ENCODE results near the gene PARD3. TPM values are rescaled to one million over a fixed set of nuclear protein-coding genes. Genes with fewer than 3 reads are reported as not detected.
"Not testable (repeated sequence)": the region's sequence is repeated elsewhere in the genome, so short reads cannot be mapped to it uniquely, and the experiment has no call there.

Gene PARD3
- total and polyA plus RNA-seq, 10 of the 15 experiments (the other 5 are each of a cell fraction or from before 2014, with no cell fraction given): 2.6 to 43.1 (median 13.9) TPM

DNA sequence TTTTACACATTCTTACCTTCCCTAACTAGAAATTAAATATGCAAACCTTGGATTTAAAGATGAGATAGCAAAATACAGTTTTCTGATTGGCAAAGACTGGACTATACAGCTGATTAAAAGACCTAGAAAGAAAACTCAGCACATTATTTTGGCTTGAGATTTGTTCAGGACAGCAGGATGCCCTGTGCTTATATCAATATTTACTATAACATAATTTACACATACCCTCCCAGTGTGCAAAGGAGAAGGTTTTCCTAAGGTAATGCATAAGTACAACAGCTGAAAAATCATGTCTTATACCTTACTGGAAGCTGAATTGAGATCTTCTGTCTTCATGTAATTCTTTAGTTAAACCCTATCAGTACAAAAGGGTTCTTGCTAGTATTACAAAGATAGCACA, 458.6 kb downstream of the PARD3 start (continued):
- TF ChIP-seq, protein P1, sequence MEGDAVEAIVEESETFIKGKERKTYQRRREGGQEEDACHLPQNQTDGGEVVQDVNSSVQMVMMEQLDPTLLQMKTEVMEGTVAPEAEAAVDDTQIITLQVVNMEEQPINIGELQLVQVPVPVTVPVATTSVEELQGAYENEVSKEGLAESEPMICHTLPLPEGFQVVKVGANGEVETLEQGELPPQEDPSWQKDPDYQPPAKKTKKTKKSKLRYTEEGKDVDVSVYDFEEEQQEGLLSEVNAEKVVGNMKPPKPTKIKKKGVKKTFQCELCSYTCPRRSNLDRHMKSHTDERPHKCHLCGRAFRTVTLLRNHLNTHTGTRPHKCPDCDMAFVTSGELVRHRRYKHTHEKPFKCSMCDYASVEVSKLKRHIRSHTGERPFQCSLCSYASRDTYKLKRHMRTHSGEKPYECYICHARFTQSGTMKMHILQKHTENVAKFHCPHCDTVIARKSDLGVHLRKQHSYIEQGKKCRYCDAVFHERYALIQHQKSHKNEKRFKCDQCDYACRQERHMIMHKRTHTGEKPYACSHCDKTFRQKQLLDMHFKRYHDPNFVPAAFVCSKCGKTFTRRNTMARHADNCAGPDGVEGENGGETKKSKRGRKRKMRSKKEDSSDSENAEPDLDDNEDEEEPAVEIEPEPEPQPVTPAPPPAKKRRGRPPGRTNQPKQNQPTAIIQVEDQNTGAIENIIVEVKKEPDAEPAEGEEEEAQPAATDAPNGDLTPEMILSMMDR (IDR thresholded peaks at IDR 0.05 in 2 of 3, conservative IDR thresholded peaks at IDR 0.05 in 1 of 3; ENCODE audit: control insufficient read depth in 2 of 3, extremely low read depth in 1 of 3, insufficient read depth in 1 of 3, low read depth in 3 of 3, low read length in 3 of 3): no peak
- TF ChIP-seq, protein P2, sequence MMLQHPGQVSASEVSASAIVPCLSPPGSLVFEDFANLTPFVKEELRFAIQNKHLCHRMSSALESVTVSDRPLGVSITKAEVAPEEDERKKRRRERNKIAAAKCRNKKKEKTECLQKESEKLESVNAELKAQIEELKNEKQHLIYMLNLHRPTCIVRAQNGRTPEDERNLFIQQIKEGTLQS (IDR thresholded peaks at IDR 0.05; ENCODE audit: borderline replicate concordance, extremely low read depth, low read depth, low read length): no peak
- no peak for TF ChIP-seq KLF5 (IDR thresholded peaks at IDR 0.05; ENCODE audit: partially characterized antibody)
- no peak for TF ChIP-seq POLR2AphosphoS5 (IDR thresholded peaks at IDR 0.05; ENCODE audit: low read length)
- TF ChIP-seq BMI1 (IDR thresholded peaks at IDR 0.05; ENCODE audit: borderline replicate concordance): no peak
- TF ChIP-seq EP300 (IDR thresholded peaks at IDR 0.05; ENCODE audit: borderline replicate concordance in 1 of 2, control insufficient read depth in 1 of 2, low read depth in 2 of 2, low read length in 2 of 2): no peak
- TF ChIP-seq, protein P3, sequence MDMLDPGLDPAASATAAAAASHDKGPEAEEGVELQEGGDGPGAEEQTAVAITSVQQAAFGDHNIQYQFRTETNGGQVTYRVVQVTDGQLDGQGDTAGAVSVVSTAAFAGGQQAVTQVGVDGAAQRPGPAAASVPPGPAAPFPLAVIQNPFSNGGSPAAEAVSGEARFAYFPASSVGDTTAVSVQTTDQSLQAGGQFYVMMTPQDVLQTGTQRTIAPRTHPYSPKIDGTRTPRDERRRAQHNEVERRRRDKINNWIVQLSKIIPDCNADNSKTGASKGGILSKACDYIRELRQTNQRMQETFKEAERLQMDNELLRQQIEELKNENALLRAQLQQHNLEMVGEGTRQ (IDR thresholded peaks at IDR 0.05; ENCODE audit: borderline replicate concordance, low read depth, low read length): no peak

DNA sequence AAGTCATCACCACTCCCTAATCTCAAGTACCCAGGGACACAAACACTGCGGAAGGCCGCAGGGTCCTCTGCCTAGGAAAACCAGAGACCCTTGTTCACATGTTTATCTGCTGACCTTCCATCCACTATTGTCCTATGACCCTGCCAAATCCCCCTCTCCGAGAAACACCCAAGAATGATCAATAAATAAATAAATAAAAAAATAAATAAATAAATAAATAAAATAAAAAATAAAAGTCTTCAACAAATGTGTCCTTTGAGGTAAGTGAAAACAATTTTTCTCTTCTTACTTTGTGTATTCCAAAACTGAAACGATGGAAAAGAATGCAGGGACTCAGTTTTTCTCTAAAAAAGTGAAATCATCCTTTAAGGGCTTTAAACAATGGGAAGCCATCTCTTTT, 461.6 kb downstream of the PARD3 start:
- CTCF ChIA-PET; H2AFZ ChIP-seq (ENCODE audit: control insufficient read depth, low read depth, low read length); H3K9ac ChIP-seq (ENCODE audit: control insufficient read depth, insufficient read depth, low read length); H3K4me1 ChIP-seq (ENCODE audit: control insufficient read depth, insufficient read depth, low read length); ATAC-seq; H3K79me2 ChIP-seq (ENCODE audit: control insufficient read depth, insufficient read depth, low read length); DNase-seq (ENCODE audit: low read depth, low spot score); H3K4me2 ChIP-seq (ENCODE audit: control insufficient read depth, insufficient read depth); H3K27me3 ChIP-seq (replicated peaks in 1 of 2; ENCODE audit: control insufficient read depth in 2 of 2, insufficient read depth in 2 of 2, low read length in 1 of 2); RAD21 ChIA-PET (ENCODE audit: unreplicated experiment); FAIRE-seq; H3K4me3 ChIP-seq; SMC1A ChIA-PET (ENCODE audit: uncharacterized antibody, unreplicated experiment); in situ Hi-C loops (cut with MboI); BruUV-seq (replicated peaks); POLR2A ChIA-PET; H3K36me3 ChIP-seq (ENCODE audit: control insufficient read depth in 2 of 2, insufficient read depth in 2 of 2, low read length in 1 of 2); H3K27ac ChIP-seq (ENCODE audit: control insufficient read depth, insufficient read depth); H3K9me3 ChIP-seq (replicated peaks; ENCODE audit: control insufficient read depth, insufficient read depth, low read length); intact Hi-C loops (cut with micrococcal nuclease; ENCODE audit: unreplicated experiment); H4K20me1 ChIP-seq (ENCODE audit: control insufficient read depth, insufficient read depth): not testable (repeated sequence)
- 60% methylated on average over 4 of the region's 4 CpGs for WGBS (ENCODE audit: insufficient coverage, insufficient replicate concordance, low lambda C conversion rate, missing lambda C conversion rate)

DNA sequence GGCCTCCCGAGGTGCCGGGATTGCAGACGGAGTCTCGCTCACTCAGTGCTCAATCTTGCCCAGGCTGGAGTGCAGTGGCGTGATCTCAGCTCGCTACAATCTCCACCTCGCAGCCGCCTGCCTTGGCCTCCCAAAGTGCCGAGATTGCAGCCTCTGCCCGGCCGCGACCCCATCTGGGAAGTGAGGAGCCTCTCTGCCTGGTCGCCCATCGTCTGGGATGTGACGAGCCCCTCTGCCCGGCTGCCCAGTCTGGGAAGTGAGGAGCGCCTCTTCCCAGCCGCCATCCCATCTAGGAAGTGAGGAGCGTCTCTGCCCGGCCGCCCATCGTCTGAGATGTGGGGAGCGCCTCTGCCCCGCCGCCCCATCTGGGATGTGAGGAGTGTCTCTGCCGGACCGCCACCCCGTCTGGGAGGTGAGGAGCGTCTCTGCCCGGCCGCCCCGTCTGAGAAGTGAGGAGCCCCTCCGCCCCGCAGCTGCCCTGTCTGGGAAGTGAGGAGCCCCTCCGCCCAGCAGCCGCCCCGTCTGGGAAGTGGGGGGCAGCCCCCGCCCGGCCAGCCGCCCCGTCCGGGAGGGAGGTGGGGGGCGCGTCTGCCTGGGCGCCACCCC, 462.4 kb downstream of the PARD3 start:
- H3K4me2 ChIP-seq (ENCODE audit: control insufficient read depth, insufficient read depth); BruUV-seq (replicated peaks); H3K27me3 ChIP-seq (replicated peaks in 1 of 2; ENCODE audit: control insufficient read depth in 2 of 2, insufficient read depth in 2 of 2, low read length in 1 of 2); H3K79me2 ChIP-seq (ENCODE audit: control insufficient read depth, insufficient read depth, low read length); DNase-seq (ENCODE audit: low read depth, low spot score); POLR2A ChIA-PET; intact Hi-C loops (cut with micrococcal nuclease; ENCODE audit: unreplicated experiment); SMC1A ChIA-PET (ENCODE audit: uncharacterized antibody, unreplicated experiment); ATAC-seq; H3K4me1 ChIP-seq (ENCODE audit: control insufficient read depth, insufficient read depth, low read length); RAD21 ChIA-PET (ENCODE audit: unreplicated experiment); H3K36me3 ChIP-seq (ENCODE audit: control insufficient read depth in 2 of 2, insufficient read depth in 2 of 2, low read length in 1 of 2); H3K9me3 ChIP-seq (replicated peaks; ENCODE audit: control insufficient read depth, insufficient read depth, low read length); FAIRE-seq; H4K20me1 ChIP-seq (ENCODE audit: control insufficient read depth, insufficient read depth); H2AFZ ChIP-seq (ENCODE audit: control insufficient read depth, low read depth, low read length); in situ Hi-C loops (cut with MboI); H3K9ac ChIP-seq (ENCODE audit: control insufficient read depth, insufficient read depth, low read length); H3K4me3 ChIP-seq; CTCF ChIA-PET; H3K27ac ChIP-seq (ENCODE audit: control insufficient read depth, insufficient read depth): not testable (repeated sequence)
- 76% methylated on average over 27 of the region's 45 CpGs for WGBS (ENCODE audit: insufficient coverage, insufficient replicate concordance, low lambda C conversion rate, missing lambda C conversion rate)

Measured in GM12878 (cell line).